ENCODE measurements around the gene TNNT3. TPM values are rescaled to one million over a fixed set of nuclear protein-coding genes. Genes with fewer than 3 reads are reported as not detected.

The TNNT3 gene
- total RNA-seq, 1 donor from 2014 or later, result 2.6 TPM

- no peaks in the 10 kb centered on the region for H3K36me3 Mint-ChIP-seq (ENCODE audit: unreplicated experiment)
- TF ChIP-seq, protein P1, sequence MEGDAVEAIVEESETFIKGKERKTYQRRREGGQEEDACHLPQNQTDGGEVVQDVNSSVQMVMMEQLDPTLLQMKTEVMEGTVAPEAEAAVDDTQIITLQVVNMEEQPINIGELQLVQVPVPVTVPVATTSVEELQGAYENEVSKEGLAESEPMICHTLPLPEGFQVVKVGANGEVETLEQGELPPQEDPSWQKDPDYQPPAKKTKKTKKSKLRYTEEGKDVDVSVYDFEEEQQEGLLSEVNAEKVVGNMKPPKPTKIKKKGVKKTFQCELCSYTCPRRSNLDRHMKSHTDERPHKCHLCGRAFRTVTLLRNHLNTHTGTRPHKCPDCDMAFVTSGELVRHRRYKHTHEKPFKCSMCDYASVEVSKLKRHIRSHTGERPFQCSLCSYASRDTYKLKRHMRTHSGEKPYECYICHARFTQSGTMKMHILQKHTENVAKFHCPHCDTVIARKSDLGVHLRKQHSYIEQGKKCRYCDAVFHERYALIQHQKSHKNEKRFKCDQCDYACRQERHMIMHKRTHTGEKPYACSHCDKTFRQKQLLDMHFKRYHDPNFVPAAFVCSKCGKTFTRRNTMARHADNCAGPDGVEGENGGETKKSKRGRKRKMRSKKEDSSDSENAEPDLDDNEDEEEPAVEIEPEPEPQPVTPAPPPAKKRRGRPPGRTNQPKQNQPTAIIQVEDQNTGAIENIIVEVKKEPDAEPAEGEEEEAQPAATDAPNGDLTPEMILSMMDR (IDR thresholded peaks at IDR 0.05), result no peak
- peaks cover 6% of the 10 kb centered on the region for H3K4me1 Mint-ChIP-seq (ENCODE audit: unreplicated experiment)
- peak; percentile 56 for DNase-seq (ENCODE audit: extremely low spot score, unreplicated experiment)
- no peak overlapping the region for H3K27ac Mint-ChIP-seq (ENCODE audit: unreplicated experiment)
- H3K4me3 Mint-ChIP-seq (ENCODE audit: unreplicated experiment), result no peak overlapping the region
- H3K27me3 Mint-ChIP-seq (ENCODE audit: unreplicated experiment), result no peaks in the 10 kb centered on the region
- no peaks in the 10 kb centered on the region for H3K9me3 Mint-ChIP-seq (ENCODE audit: unreplicated experiment)
Observed at GRCh38 chr11:1943576-1943975, 24.1 kb downstream of the TNNT3 start.

GRCh38 chr11:1943977-1944376 is 24.5 kb downstream of the TNNT3 start:
- Mint-ChIP-seq H3K4me1 (ENCODE audit: unreplicated experiment) (peaks cover 6% of the 10 kb centered on the region), H3K4me3 (ENCODE audit: unreplicated experiment) (no peak overlapping the region), H3K36me3 (ENCODE audit: unreplicated experiment) (no peaks in the 10 kb centered on the region), H3K27me3 (ENCODE audit: unreplicated experiment) (no peaks in the 10 kb centered on the region), H3K9me3 (ENCODE audit: unreplicated experiment) (no peaks in the 10 kb centered on the region), H3K27ac (ENCODE audit: unreplicated experiment) (no peak overlapping the region)
- DNase-seq (ENCODE audit: extremely low spot score, unreplicated experiment), result peak; percentile 76
- TF ChIP-seq, protein P1 (IDR thresholded peaks at IDR 0.05), result no peak

- H3K4me3 Mint-ChIP-seq (ENCODE audit: unreplicated experiment), result no peak within 1 kb of the TSS
- no peaks in the 10 kb centered on the region for H3K36me3 Mint-ChIP-seq (ENCODE audit: unreplicated experiment)
- H3K4me1 Mint-ChIP-seq (ENCODE audit: unreplicated experiment), result peaks cover 6% of the 10 kb centered on the region
- no peaks in the 10 kb centered on the region for H3K9me3 Mint-ChIP-seq (ENCODE audit: unreplicated experiment)
- TF ChIP-seq, protein P1 (IDR thresholded peaks at IDR 0.05), result no peak
- DNase-seq (ENCODE audit: extremely low spot score, unreplicated experiment), result no peak
- no peaks in the 10 kb centered on the region for H3K27me3 Mint-ChIP-seq (ENCODE audit: unreplicated experiment)
- H3K27ac Mint-ChIP-seq (ENCODE audit: unreplicated experiment), result no peak within 1 kb of the TSS
Observed at GRCh38 chr11:1946812-1947484, 27.4 kb downstream of the TNNT3 start, which contains the start of gene MRPL23. MRPL23 (plus strand) TSS chr11:1947332; CDS start chr11:1947363, 31 bp downstream.

- Mint-ChIP-seq H3K27me3 (ENCODE audit: unreplicated experiment) (no peaks in the 10 kb centered on the region), H3K36me3 (ENCODE audit: unreplicated experiment) (no peaks in the 10 kb centered on the region), H3K9me3 (ENCODE audit: unreplicated experiment) (no peaks in the 10 kb centered on the region), H3K27ac (ENCODE audit: unreplicated experiment) (no peak overlapping the region), H3K4me3 (ENCODE audit: unreplicated experiment) (no peak overlapping the region), H3K4me1 (ENCODE audit: unreplicated experiment) (peaks cover 6% of the 10 kb centered on the region)
- DNase-seq (ENCODE audit: extremely low spot score, unreplicated experiment), result no peak
- TF ChIP-seq, protein P1 (IDR thresholded peaks at IDR 0.05), result no peak
Observed at GRCh38 chr11:1947592-1948237, 28.2 kb downstream of the TNNT3 start.

DNA sequence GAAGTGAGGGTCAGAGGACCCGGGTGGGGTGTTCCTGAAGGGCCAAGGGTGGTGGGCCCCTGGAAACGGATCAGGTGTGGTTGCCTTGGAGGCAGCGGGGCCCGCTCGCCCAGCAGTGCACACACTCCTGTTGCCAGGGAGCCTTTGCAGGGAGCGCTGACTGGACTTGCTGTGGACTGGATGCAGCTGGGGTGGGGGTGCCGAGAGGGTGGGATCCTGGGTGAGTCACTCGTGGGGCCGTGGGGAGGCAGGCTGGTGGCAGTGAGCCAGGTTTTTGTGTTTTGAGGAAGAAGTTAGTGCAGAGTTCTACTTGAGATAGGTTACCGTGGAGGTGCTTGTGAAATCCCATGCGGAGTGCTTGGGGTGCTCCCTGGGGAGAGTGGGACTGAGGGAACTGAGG is 28.9 kb downstream of the TNNT3 start:
- no peak for DNase-seq (ENCODE audit: extremely low spot score, unreplicated experiment)
- Mint-ChIP-seq H3K36me3 (ENCODE audit: unreplicated experiment) (no peaks in the 10 kb centered on the region), H3K4me3 (ENCODE audit: unreplicated experiment) (no peak overlapping the region), H3K4me1 (ENCODE audit: unreplicated experiment) (peaks cover 6% of the 10 kb centered on the region), H3K27me3 (ENCODE audit: unreplicated experiment) (no peaks in the 10 kb centered on the region), H3K27ac (ENCODE audit: unreplicated experiment) (no peak overlapping the region), H3K9me3 (ENCODE audit: unreplicated experiment) (no peaks in the 10 kb centered on the region)
- TF ChIP-seq, protein P1 (IDR thresholded peaks at IDR 0.05), result no peak
